ENCODE measurements around the gene SEMA3A. TPM values are rescaled to one million over a fixed set of nuclear protein-coding genes. Genes with fewer than 3 reads are reported as not detected.
A peak's percentile ranks its signal among the peaks of the same experiment; 100 is the strongest.

The SEMA3A gene
- total RNA-seq, 1 donor from 2014 or later: 7.7 TPM

DNA sequence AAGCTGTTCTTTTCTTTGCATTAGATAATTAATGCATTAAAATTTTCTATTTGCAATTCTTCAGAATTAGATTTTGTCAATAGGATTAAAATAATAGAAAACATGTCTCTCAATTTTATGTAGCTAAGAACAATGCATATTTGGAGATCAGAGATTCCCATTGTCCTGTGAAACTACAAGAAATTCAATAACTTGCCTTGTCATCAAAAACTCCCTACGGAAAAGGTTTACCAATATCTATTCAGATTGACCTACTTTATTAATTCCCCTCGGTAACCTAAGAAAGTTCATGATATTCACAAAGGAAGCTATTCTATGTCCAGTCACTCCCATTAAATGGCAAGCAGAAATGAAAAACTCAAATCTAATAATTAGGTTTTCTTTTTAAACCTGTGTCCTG is 172.6 kb downstream of the SEMA3A start:
- no peak for DNase-seq (ENCODE audit: low read depth)

DNA sequence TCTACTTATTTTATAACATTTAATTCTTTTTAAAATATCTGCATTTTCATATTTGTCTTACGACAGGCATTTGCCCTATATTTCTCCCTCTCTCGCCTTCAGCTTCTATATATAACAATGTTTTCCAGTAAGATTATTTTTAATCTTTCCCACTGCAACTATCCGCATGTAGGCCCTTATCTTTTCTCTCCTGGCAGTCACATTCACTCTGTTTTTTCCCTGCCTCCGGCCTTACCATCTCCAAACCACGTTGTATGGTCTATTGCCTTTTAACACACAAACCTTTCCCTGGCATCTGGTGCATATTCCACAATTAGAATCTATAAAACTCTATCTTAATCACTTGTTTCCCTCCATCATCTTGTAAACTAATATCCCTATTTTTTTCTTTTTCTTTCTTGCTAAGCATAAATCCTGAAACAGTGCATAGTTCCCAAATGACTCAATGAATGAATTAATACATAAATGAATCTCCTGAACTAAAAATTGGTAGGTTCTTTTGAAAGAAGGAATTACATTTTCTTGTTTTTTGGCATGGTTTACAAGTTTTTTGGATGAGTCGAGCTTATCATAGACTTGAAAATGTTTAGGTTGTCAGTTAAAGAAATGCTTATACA is 173.2 kb downstream of the SEMA3A start:
- DNase-seq (ENCODE audit: low read depth): no peak

DNA sequence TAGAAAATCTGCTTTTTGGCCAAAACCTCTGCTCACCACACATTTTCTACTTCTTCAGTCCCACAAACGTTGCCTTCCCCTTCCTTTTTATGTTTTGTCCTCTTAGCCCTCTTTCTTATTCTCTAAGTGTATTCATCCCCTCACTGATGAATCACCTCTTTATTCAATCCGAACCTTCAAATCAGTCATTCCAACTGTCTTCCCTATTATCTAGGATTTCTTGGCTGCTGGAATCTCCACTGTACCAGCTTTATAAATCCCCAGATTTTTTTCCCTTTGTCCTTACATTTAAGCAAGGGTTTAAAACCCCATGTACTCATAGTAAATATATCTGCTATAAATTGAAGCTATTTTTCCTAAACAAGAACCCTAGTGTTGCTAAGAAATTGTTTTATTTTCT is 176.9 kb downstream of the SEMA3A start:
- DNase-seq (ENCODE audit: low read depth): no peak

DNA sequence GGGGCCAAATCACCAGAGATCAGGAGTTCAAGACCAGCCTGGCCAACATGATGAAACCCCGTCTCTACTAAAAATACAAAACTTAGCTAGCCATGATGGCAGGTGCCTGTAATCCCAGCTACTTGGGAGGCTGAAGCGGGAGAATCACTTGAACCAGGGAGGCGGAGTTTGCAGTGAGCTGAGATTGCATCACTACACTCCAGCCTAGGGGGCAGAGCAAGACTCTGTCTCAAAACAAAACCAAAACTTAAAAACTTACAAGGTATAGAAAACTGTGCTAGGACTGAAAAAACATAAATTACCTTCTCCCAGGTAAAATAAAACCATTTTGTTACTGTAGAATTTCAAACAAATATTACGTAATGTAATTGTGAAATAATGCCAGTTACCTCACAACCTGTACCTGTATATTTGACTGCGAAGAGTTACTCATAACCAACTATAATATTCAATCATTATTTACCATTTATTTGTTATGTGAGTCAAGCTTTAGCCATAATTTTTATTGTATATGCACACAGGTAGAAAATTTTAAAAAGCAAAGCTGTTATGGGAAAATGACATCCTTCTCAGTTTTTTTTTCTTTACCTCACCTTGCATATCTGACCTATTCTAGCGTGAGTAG is 180.9 kb downstream of the SEMA3A start:
- no peak for DNase-seq (ENCODE audit: low read depth)

DNA sequence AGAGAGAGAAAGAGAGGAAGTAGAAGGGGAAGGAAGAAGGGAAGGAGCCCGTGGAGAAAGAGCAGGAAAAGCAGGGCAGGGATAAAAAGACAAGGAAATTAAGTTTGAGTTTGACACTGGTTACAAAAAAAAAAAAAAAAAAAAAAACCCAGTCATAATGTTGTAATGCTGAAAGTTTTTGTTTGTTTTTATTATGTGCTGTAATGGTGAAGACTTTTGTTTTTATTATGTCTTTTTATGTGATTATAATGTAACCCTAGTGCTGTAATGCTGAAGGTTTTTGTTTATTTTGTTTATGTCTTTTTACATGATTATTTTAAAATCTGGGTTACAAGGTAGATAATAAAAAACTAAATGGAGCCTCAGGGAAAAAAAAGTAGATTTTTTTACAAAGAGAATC is 184.8 kb downstream of the SEMA3A start:
- no peak for DNase-seq (ENCODE audit: low read depth)

DNA sequence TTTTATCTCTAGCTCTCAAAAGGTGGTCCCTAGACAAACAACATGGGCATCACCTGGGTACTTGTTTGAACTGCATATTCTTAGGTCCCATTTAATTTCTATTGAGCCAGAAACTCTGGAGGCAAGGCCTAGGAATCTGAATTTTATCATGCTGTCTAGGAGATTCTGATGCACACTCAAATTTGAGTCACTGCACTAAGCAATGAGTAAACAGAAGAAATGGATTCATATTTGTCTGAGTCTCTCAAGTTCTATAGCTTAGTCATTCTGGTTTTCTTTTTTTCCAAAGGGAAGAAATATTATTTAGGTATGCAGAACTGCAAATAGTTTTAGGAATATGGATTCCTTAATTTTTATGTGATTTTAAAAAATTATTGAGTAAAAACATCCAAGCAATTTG is 185.5 kb downstream of the SEMA3A start:
- no peak for DNase-seq (ENCODE audit: low read depth)

DNA sequence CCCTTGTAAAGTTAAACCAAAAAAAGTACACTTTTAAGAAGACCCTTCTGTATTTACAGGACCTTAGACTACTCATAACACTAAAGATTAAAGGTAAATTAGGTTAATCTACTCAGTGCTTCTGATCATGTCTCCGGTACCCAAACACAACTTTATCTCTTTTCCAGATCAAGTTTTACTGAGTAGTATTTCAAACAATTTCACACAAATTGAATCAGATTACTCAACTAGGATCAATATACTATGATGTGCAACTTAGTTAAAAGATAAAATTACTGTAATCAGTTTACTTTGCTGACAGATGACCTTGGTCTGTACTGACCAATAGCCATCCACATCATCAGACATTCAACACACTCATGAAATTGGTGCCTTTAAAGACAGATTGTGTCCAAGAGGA is 191.4 kb downstream of the SEMA3A start:
- DNase-seq (ENCODE audit: low read depth): no peak

DNA sequence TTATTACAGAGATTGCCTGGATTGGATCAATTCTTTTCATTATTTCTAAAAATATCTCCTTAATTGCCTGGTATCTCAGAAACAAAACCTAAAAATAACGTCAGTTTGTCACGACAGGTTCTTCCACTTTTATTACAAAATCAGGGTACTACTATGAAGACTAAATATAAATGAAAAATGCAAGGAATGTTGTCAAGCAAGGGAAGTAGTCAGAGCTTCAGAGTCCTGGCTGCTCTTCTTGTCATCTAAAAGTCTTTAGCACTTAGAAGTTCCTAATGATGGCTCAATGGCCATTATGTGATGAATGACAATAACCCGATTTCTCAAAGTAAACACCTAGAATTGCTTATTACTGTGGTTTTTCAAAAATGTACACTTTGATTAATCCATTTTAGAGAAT is 192.2 kb downstream of the SEMA3A start:
- no peak for DNase-seq (ENCODE audit: low read depth)

DNA sequence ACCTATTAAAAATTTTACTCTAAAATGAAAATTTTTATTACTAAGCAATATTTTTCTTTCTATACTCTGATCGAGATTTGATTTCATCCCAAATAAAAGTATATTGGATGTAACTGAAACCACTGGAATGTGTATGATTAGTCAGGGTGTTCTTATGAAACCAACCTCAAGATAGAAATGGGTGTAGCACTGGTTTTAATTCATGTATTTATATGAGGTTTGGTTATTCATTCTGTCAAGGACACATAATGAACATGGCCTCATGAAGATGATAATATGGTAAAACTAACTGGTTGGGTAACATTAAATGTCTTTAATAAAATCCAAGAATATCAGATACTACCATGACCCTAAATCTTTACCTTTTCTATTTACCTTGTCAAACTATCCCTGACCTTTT is 197.7 kb downstream of the SEMA3A start:
- DNase-seq (ENCODE audit: low read depth): no peak

DNA sequence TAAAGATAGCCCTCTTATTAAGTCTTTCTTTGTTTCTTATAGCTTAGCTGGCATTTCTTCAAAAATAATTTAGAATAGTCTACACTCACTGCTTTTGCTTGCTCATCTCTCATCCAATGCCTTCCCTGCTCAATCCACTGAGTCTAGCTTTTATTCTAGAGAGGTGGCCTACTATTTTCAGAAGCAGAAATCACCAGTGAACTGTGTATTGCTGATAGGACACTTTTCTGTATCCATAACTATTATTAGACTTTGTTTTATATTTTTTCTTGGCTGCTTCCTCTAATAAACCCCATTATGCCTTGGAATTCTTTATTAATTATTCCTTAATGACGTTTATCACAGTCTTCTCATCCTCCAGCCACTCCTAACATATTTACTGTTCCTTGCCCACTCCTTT is 206.8 kb downstream of the SEMA3A start:
- DNase-seq (ENCODE audit: low read depth): no peak

DNA sequence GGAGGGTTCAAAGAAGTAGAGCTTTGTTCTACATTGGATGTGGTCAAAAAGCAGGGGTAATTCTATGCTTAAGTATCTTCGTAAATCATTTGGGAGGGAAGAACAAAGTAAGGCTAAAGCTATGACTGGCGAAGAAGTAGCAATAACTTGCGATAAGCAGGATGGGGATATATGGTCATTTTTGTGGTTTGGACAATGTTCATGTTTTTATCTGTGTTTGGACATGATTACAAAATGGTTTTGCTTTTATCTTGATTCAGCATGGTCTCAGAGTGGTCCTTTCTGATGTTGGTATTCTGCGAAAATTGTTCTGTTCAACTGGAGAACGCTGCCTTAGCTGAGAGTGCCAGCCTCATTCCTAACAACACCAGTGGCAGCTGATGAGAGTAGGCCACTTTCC is 208.8 kb downstream of the SEMA3A start:
- no peak for DNase-seq (ENCODE audit: low read depth)

DNA sequence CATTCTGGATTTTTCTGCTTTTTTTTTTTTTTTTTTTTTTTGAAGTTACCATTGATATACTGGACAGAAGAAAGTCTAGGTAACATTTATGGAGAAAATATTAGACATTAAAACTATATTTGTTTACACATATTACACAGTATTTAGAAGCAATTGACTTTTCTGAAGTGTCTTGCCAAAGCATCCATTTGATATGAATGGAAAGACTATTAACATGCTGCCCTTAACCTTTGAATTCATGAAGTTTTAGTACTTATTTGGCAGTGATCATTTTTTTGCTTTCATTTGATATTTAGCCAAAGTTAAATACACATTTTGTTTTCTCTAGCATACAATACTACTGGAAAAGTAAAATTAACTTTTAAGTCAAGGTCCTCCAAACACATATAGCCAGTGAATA is 210.0 kb downstream of the SEMA3A start:
- DNase-seq (ENCODE audit: low read depth): no peak

DNA sequence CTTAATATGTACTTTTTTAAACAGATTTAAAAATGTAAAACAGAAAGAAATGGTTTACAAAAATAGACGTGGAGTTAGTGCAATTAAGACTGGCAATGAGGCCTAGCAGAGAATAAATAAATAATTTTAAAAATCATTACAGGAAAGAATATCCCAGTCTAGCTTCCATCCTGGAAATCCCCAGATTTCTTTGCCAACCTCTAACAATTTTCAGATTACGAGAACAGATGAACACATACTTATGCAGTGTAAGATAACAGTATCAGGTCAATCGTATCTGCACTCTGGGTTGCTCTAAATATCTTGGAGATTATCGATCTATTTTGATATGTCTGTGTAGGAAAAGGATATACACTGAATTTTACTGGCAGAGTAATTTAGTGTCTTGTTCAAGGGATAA is 210.5 kb downstream of the SEMA3A start:
- DNase-seq (ENCODE audit: low read depth): no peak

DNA sequence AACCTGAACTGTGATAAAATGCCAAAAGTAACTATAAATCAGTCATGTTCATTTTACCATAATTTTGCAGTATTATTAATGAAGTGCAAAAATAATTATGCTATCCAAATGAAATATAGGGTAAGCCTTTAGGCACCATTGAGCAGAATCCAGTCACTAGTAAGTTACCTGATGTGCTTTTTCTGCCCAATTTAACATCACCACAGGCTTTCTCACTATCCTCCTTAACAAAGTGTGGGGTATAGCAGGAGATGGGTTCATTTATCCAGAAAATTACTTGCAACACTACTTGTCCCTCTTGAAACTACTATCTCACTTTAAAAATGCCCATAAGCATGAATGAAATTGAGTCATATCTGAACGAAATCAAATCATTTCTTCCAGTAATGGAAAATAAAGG is 211.0 kb downstream of the SEMA3A start:
- no peak for DNase-seq (ENCODE audit: low read depth)

DNA sequence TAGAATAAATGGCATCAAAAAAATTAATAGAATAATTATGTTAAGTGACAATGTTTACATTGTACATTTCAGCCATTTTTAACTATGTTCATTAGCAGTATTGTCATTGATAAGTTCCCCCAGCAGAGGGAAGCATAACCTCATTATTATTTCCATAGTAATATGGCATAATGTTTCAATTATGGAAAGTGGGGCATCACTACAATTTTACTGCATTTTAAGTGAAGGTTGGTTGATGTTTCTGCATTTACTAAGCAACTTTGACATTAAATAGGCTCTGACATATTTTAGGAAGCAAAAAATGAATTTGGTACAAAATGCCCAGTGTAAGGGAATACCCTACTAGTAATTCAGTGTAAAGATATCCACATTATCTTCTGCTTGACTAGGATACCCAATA is 218.3 kb downstream of the SEMA3A start:
- DNase-seq (ENCODE audit: low read depth): peak; percentile 67

DNA sequence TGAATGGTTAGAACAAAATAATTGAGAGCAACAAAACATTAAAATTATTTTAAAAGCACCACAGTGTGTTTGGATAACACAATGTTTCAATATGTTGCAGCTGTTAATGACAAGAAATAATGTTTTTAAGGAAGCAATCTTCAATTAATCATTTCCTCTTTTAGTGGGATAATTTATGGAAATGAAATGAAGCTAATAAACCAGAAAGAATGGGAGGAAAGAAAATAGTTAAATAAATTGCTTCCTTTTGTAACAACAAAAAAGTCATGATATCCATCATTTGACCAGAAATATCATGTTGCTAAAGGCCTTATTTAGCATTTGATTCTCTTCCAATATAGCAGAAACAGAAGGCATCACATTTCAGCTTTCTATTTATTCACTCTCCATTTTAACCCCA is 224.5 kb downstream of the SEMA3A start:
- peak; percentile 28 for DNase-seq (ENCODE audit: low read depth)

DNA sequence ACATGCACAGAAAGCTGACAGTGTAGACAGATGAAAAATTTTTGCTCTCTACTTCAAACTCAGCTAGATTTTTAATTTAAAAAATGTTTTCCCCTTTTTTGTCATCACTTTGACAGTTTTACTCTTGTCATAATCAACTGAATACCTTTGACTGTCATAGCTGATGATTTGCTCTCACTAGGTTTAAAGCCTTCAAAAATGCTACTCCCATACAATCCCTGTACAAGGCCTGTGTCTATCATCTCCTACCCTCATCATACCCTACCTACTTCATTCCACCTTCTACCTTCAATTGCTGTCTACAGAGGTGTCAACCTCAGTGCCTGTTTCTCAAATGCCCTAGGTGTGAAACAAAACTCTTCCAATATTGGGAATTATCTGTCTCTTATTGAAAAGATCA is 230.3 kb downstream of the SEMA3A start:
- DNase-seq (ENCODE audit: low read depth): no peak

DNA sequence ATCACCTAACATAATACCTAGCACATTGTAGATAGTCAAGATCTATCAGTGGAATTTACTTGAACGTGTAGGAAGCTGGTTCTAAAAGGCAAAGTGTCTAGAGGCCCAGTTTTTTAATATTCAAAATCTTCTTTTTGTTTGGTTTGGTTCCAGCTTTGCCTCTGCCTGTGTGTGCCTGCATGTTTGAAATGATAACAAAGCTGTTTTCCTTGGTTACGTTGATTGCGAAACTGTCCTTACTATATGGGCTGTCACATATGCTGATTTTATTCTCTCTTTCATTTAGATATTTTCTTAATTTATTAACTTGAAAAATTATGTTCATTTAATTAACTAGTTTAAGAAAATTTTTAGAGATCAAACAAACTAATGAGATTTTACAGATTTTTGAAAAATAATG is 237.3 kb downstream of the SEMA3A start:
- peak; percentile 22 for DNase-seq (ENCODE audit: low read depth)

DNA sequence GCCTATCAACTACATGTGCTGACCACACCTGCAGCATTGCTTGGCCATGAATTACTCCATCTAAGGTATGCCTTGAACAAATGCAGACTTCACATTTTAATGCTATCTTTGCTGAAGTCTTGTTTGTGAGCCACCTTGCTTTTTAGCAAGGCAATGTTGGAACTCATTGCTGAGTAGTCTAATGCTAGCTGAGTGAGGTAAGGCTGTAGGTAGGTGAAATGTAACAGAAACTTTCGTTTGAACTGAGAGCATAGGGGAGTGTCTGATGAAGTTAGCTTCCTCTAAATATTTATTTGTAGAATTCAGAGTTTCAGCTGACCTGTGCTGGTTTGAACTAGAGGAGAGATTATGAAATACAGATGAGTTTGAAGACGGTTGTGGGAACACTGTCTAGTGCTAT is 238.5 kb downstream of the SEMA3A start:
- DNase-seq (ENCODE audit: low read depth): no peak

DNA sequence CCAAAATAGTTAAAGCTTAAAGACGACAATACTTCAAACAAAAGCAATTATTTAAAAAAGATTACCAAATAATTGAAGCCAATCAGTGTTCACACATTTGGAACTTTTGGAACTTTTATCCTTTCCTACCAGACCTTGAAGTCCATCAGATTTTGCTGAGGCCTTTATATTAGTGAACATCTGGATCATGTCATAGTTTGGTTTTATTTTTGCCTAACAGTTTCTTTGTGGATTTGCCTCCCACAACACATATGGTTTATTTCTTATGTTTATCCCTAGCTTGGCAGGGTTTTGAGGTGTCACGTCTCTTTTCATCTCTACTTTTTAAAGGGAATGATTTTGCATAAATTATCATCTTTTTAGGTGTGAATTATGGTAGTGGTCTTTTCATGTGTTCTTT is 242.4 kb downstream of the SEMA3A start:
- DNase-seq (ENCODE audit: low read depth): no peak

DNA sequence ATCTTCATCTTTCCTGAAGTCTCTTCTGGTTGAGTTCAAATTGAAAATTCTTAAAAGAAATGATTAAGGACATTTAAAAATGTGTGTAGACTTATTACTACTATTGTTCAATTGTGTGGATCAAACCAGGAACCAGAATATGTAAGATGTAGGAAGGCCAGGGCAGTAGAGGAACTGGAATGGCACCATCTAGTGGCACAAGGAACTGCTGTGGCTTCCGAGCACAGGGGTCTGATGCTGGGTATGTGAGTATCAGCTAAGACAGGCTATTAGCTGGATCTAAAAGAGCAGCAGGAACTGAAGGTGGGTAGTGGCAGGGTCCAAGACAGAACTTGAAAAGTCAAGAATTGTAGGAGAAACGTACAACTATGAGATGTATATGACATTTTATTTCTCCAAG is 247.3 kb downstream of the SEMA3A start:
- DNase-seq (ENCODE audit: low read depth): no peak

DNA sequence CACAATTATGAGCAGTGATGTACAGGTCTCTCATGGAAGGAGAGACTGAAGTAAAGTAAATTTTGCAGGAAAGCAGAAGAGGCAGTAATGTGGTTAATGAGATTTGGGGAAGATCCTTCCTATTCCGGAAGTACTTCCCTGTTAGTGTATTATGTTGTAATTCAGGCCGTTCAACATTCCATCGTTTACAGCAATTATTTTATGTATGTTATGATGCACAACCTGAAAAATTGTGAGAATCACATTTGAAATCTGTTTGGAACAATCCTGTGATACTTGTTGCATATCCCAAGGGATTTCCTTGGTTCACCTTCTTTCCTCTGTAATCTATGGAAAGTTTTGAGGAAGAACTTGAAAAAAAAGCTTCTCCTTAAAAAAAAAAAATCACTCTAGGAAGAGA is 247.8 kb downstream of the SEMA3A start:
- no peak for DNase-seq (ENCODE audit: low read depth)

DNA sequence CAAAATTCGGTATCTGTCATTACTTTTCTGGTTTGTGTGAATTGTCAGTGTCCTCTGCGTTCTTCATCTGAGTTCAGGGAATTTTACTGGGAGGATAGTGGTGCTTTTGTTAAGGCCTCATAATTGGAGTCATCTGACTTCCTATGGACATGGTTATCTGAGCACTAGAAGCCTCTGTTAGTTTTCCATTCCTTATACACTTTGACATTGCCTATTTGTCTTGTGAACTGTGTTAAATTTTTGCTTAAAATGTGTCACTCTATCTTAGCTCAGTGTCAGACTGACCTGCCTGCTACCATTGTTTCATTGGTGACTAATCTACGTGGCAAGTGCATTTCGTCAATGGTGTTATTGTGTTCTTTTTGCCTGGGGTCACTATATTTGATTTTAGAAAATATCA is 253.3 kb downstream of the SEMA3A start:
- no peak for DNase-seq (ENCODE audit: low read depth)

DNA sequence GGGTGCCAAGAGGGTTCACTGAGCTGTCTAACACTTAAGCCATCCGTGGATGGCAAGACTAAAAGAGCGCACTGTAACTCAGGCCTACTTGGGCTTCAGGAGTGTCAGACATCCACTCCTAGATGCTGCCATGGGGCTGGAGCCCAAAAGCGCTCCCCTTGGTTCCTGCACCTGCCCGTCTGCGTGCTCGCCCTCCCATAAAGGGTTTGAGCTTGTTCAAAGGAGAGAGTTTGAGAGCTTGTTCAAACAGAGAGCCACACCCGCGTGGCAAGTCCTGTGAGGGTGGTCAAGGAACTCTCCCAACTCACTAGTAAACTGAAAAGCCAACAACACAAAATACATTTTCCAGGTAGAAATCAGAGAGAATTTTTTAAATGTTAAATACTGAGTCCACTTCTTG is 256.7 kb downstream of the SEMA3A start:
- no peak for DNase-seq (ENCODE audit: low read depth)

Measured in myocyte (in vitro differentiated cells).